OCI-LY1 (cell line): ENCODE results near the gene YIF1A.
"Not testable (repeated sequence)": the region's sequence is repeated elsewhere in the genome, so short reads cannot be mapped to it uniquely, and the experiment has no call there.

Source experiments
- CTCF ChIP-seq: fragments of 200-600 bp; sonication (generic), shearing (Covaris generic); IDR thresholded peaks from 2 replicates; pipeline ENCODE4 v1.5.1; 2017; ENCODE audit warnings: mild to moderate bottlenecking, antibody characterized with exemption, low read length, moderate library complexity, mixed read lengths
- EZH2 ChIP-seq: fragments of 200-600 bp; sonication (generic), shearing (Covaris generic); IDR thresholded peaks from 2 replicates; pipeline ENCODE4 v1.8.0; 2017; ENCODE audit warnings: borderline replicate concordance, mixed run types, mild to moderate bottlenecking, antibody characterized with exemption, low read length, moderate library complexity, mixed read lengths

GRCh38 chr11:66253081-66253480, 35.9 kb downstream of the YIF1A start:
- TF ChIP-seq CTCF, EZH2: not testable (repeated sequence)
